NCI-H2227 (cell line): ENCODE measurements around the gene GSK3A.
"Not testable (repeated sequence)": the region's sequence is repeated elsewhere in the genome, so short reads cannot be mapped to it uniquely, and the experiment has no call there.

ENCODE experiments used
- DNase-seq: peaks from one replicate; lab custom pipeline; 2025; ENCODE audit not compliant: unreplicated experiment; lab: John Stamatoyannopoulos, UW

Gene GSK3A

DNA sequence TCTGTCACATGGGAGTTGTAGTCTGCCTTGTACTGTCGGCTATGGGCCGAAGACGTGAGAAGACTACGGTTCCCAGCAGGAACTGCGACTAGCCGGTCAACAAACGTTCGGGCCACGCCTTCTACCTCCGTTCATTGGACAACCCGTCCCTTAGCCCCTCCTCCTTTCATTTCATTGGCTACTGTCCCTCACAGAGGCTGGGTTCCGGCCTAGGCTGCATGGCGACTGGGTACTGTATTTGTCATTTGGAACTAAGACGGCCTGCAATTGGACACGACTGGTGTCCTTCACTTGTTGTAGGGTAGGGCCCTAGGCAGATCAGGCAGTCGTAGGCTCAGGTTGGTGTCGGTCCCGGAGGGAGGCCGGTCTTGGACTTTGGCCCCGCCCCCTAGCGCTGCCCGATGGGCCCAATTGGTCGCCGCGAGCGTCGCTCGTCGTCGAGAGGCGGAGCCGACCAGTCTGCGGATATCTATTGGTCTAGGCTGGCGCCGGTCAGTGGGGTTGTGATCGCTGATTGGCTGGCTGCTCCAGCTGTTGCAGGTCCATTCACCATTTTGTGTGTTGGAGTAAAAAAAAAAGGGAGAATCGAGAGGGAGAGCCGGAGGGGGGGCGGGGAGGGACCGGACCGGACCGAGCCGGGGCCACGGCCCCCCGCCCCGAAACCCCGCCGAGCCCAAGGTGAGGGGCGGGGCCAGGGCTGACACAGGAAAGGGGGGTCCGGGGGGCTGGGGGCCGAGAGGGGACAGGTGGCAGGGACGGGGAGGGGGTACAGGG is 26.5 kb upstream of the GSK3A start, which contains the start of gene CIC:
CIC (plus strand) TSS at position 549 of the 774 bp plus-strand sequence. CDS start 2,532 bp downstream, outside the sequence.
- peak; percentile 100 for DNase-seq

DNA sequence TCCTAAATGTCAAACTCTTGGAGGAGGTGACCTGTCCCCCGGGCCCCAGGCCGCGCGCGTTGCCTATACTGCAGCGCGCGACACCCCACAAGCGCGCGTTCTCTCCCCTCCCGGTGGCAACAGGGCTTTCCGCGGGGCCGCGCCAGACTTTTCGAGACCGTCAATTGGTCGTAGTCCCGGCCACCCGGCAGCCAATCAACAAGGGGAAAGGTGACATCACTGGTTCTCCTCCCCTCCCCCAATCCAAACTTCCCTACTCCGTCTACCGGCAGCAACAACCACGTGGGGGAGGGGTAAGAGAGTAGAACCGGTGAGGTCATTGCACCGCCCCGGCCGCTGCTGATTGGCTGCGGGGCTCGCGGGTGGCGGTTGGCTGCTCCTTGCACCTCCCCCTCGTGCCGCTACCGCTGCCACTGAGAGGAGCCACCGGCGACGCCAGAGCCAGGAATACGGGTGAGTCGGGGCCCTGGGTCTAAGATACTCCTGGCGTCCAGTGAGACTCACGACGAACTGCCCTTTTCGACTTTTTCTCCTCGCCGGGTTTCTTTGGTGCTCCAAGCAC is 25.8 kb upstream of the GSK3A start:
- peak; percentile 100 for DNase-seq

DNA sequence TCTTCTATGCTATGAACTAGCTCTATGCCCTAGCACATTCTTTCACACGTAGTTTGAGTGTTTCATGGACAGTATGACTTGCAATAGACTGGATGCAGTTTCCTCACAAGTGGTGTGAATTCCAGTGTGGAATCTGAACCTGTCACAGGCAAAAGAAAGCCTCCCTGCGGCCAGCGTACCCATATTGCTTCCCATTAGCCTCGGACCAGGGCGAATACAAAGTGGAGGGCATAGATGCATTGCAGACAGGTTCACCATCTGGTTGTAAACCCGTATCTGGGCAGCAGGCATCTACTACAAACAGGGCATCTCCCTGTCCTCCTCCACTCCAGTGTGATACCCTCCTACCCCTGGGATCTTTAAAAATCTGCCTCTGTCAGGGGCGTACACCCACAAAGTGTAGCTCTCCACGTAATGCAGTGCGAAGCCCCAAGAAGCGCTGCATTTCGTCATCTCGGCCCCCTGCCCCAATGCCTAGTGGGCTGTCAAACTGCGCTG is 25.3 kb upstream of the GSK3A start:
- DNase-seq, result no peak

DNA sequence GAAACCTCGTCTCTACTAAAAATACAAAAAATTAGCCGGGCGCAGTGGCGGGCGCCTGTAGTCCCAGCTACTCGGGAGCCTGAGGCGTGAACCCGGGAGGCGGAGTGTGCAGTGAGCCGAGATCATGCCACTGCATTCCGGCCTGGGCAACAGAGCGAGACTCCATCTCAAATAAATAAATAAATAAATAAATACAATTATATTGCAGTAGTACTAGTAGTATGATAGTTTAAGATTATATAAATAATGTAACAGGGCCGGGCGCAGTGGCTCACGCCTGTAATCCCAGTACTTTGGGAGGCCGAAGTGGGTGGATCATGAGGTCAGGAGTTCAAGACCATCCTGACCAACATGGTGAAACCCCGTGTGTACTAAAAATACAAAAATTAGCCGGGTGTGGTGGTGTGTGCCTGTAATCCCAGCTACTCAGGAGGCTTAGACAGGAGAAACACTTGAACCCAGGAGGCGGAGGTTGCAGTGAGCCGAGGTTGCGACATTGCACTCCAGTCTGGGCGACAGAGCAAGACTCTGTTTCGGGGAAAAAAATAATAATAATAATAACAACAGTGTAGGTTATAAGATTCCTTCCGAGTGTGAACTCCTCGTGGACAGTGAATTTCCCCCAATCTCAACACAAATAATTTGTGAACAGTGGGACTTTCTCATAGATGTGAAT is 24.7 kb upstream of the GSK3A start:
- DNase-seq, result not testable (repeated sequence)

DNA sequence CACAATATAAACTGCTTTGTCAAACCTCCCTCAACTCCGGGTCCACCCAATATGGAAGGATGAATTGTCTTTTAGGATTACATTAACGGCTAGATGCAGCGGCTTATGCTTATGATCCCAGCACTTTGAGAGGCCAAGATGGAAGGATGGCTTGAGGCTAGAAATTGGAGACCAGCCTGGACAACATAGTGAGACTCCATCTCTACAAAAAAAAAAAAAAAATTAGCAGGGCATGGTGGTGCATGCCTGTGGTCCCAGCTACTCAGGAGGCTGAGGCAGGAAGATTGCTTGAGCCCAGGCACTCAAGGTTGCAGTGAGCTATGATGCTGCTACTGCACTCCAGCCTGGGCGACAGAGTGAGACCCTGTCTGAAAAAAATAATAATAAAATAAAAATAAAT is 23.7 kb upstream of the GSK3A start:
- DNase-seq, result not testable (repeated sequence)

DNA sequence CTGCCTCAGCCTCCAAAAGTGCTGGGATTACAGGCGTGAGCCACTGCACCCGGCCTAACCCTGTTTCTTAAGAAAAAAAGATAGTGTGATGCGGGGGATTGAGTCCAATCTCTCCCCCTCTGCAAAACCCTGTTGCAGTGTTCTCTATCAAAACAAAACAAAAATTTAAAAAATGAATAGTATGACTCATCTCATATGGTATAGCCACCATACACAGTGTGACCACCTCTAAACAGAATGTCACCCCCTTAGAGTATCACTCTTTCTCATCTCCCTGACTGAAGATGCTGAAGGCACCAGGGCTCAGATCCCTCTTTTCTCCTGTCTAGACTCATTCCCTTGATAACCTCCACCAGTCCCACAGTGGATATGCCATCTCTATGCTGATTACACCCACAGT is 19.4 kb upstream of the GSK3A start:
- no peak for DNase-seq

DNA sequence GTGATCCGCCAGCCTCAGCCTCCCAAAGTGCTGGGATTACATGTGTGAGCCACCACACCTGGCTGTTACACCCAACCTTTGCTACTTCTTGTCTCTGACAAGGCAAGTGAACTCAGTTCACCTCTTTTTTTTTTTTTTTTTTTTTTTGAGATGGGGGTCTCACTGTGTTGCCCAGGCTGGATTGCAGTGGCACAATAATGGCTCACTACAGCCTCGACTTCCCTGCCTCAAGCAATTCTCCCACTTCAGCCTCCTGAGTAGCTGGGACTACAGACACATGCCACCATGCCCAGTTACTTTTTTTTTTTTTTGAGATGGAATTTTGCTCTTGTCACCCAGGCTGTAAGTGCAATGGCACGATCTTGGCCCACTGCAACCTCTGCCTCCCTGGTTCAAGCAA is 15.4 kb upstream of the GSK3A start:
- not testable (repeated sequence) for DNase-seq

DNA sequence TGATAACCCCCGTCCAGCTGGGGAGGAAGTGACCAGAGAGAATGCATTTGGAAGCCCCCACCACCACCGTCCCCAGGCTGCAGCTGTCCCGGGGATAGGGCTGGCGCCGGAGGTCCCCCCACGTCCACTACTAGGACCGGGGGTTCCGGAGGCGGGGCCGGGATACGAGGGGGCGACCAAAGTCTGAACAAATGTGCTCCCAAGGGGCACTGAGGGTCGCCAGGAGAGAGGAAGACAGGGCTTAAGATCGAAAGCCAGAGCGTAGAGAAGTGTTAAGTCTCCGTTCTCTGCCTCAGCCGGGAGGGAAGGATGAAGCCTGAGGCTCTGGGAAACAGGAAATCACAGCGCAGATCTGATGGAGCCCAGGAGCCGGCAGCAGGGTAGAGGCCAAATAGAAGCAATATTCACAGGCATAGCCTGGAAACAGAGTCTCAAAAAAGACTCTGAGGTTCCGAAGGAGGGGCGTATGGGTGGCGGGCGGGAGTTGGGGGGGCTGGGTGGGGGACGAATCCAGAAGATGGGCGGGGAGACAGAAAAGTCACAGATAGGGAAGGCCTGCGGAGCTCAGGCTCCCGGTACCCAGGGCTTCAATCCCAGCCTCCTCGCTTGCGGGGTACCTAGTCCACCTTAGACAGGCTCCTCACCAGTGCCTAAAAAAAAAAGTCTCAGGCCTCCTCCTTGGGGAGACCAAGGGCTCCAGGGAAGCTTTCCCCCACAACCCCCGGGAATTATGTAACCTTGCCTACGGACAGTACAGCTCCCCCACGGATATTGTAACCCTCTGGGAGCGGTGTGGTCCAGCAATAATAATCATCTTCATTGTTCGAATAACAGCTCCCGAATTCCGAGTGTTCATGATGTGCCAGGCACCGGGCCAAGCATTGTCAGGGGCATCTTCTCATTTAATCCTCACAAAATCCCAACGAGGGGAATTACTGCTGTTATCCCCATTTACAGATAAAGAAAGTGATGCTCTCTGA is 13.7 kb upstream of the GSK3A start:
- peak; percentile 90 for DNase-seq

DNA sequence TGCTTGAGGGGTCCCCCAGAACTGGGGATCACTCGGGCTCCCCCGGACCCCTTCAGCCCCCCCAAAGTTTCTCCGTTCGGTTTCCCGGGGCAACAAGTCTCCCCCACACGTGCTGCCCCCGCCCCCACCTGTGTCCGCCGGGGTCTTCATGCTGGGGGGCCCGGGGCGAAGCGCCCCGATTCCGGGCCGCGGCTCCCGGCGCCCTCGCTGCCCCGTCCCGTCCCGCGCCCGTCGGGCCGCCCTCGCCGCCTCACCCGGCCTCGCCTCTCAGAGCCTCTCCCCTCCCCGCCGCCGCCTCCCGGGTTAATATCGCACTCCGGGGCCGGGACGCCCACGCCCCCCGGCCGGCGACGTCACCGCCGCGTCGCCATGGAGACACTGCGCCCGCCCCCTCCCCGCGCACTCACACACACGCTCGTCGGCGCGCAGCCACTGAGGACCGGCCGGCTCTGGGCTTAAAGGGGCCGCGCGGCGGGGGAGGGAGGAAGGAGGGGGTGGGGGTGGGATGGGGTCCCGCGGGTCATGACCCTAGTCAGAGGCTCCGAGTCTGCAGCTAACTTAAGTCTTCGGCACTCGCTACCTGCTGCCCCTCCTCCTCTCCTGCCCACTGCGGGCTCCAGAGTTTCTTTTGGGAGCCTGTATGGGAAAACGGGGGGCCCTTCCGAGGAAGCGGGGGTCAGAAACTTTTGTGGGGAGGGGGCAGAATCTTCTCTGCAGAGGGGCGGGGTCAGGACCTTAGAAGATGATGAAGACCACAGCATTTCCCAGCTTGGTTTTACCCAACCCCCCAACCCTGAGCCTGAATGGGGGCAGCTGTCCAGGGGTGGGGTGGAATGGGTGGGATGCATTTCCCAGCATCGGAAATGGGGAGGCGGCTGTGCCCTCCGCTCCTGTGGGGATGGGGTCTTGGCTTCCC is 12.7 kb upstream of the GSK3A start, which contains the start of gene ERF:
ERF (minus strand) TSS at position 279 of the 916 bp plus-strand sequence; CDS start at position 150, 129 bp downstream.
- peak; percentile 99 for DNase-seq

DNA sequence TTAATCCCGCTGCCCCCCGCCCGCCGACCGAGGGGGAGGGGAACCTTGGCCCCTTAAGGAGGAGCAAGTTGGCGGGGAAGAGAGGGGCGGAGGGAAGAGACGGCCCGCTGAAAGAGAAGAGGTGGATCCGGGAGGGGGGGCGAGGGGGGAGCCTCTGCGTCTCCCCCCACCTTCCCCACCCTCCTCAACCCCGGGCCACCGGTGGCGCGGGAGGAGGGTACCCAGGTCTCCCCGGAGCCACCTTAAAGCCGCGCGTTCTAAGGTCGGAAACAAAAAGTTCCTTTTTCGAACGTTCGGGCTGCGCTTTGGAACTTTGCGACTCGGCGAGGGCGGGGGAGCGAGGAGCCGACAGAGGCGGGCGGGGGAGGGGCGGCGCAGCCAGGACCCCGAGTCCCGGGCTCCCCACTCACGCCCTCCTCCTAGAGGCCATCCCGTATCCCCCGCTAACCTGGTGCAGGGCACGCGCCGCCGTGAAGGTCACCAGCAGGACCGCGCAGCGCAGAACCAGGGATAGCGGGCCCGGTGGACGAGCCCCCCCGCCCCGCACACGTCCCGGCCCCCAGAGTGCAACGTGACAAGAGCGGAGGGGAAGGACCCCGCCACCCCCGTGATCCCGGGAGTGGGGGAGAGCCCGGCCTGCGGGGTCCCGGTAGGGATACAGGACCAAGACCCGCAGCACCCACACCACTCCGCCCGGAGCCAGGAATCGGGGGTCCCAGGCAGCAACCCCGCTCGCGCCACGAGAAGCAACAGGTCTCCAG is 11.9 kb upstream of the GSK3A start:
- DNase-seq, result peak; percentile 93

DNA sequence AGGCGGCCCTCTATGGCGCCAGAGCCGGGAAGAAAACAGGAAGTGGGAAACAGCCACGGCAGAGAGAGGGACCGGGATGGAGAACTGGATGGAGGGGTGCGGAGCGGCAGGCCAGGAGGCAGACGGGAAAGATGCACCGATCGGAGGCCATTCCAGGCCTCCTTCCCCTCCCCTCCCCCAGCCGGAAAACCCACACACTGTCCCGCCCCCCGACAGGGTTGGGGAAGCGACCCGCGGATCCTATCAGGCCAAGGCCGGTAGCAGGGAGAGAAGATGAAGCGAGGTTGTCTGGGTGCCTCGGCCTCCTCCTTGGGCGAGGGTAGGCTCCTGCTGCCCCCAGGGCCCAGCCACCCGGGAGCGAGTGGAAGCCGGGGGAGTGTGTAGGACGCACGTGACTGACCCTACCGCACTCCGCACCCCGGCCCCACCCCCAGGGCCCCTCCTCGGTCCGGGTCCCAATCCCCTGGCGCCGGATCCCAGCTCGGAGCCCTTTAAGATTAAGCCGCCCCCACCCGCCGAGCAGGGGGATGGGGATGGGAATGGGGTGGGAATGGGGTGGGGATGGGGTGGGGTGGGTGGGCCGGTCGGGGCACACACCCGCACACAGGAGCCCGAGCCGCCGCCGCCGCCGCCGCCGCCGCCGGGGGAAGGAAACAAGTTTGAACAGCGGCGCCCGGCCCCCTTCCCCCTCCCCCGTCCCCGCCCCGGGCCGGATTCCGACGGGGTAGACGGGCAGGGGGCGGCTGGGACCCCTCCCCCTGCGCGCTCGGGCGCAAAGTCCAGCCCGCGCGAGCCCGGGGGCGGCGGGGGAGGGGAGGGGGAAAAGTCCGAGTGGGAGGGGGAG is 11.1 kb upstream of the GSK3A start:
- peak; percentile 90 for DNase-seq

DNA sequence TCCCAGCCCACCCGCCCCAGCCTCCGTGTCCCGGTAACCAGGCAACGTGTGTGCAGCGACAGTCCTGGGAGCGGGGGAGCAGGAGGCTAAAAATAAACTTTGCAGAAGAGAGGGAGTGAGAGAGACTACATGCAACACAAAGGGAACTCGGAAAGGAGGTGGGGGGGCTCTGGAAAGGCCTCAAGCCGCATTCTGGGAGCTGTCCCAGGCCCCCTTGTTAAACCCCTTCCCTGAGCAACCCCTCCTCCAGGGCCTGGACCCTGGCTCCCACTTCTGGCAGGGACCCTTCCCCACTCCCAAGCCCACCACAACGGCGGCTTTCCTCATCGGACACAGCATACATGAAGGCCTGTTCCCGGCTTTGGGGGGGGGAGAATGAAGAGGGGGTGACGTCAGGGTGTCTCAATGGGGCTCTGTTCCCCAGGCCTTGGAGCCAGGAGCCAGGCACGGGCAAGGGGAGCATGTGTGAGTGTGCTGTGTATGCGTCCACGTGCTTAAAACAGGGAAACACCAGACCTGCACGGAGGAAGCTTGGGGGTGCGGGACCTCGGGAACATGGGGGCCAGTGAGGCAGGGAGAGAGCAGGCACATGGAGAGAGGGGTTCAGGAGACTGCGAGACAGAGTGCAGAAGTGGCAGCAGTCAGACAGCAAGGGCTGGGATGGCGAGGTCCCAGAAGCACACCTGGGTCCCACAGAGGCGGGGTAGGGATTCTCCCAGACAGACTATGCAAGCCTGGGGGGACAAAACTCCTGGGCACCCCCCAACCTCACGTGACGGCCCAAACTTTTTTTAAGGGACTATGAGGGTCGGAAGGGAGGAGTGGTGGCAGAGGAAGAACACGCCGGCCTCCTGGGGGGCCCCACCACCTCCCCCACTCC is 10.2 kb upstream of the GSK3A start:
- DNase-seq, result peak; percentile 66

DNA sequence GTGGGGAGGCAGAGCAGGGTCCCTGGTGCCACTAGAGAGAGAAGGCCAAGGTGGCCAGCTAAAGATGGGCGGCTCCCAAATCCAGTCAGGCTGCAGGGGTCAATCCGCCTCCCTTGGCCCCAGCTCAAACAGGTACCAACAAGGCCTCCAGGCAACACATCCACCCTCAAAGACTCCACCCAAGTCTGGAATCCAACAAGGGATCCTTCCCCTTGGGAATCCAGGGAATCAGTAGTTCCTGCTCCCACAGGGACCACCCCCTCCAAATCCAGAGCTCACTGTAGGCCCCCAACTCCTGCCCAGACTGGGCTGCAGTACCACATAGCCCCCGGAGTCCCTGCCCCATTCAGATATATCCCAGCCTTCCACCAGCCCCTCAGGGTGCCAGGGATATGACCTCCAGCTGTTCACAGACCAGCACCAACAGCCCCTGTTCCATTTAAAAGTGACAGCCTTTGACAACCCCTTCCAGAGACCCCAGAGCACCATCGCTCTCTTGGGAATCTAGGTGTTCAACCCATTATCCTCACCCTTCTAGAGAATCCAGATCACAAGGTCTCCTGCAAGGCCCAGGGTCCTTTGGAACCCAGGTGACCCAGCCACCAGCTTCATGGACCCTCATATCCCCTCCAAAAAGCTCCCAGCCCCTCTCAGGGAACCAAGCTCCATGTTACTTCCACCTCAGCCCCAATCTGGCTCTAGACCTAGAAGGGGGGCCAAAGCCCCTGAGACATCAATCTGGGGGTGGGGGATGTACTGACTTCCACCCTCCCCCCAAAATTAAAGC is 9.4 kb upstream of the GSK3A start:
- no peak for DNase-seq

DNA sequence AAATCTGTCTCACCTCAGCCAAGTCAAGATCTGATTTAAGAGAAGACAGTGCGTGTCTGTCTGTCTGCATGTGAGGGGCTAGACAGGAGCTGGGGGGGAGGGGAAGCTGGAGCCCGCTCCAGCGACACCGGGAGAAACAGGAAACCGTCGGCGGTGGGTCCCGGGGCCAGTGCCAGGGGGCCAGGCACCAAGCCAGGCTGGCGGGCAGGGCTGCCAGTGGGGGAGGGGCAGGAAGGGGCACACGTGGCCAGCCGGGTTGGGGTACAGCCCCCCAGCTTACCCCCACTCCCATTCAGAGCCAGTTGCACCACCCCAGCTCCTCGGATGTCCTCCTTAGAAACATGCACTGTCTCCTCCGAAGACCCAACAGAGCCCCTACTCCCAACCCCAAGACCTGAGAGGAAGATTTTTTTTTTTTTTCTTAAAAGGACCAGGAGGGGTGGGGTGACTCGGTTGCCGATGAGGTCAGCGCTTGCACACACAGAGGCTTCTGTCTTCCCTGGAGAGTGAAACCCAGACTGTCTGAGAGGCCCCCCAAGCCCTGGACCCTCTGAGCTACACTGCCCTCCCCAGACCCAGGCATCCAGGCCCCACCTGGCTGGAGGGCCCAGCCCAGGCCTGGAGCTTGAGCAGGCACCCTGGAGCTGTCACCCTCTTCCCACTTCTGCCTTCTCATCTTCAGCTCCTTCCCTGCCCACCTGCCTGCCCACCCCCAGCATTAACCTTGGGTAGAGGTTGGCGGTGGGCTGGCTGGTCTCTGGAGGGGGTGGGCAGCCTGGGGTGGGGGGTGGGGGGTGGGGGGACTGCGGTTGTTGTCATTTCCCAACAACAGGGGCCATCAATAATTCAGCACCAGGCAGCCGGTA is 8.5 kb upstream of the GSK3A start:
- no peak for DNase-seq

DNA sequence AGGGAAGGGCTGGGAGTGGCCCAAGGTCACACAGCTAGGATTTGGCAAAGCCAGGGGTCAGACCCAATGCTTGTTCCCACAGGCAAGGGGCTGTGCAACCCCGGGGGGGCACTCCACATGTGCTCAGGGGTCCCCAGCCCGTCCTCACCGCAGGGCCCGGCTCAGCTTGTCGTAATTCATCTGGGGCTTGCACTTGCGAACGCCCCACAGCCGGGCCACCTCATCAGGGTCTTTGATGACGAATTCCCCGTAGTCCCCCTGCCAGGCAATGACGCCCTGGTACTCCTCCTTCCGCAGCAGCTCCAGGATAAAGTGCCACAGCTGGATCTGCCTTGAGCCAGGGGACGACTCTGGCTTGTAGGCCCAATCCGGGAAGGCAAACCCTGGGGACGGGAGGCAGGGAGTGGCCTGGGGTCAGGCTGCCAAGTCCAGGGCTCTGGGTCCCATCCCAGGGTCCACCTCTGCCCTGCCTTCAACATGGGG is 7.8 kb upstream of the GSK3A start:
- no peak for DNase-seq
